ENCODE data around the gene NOTCH4.

- TF ChIP-seq, protein P1, sequence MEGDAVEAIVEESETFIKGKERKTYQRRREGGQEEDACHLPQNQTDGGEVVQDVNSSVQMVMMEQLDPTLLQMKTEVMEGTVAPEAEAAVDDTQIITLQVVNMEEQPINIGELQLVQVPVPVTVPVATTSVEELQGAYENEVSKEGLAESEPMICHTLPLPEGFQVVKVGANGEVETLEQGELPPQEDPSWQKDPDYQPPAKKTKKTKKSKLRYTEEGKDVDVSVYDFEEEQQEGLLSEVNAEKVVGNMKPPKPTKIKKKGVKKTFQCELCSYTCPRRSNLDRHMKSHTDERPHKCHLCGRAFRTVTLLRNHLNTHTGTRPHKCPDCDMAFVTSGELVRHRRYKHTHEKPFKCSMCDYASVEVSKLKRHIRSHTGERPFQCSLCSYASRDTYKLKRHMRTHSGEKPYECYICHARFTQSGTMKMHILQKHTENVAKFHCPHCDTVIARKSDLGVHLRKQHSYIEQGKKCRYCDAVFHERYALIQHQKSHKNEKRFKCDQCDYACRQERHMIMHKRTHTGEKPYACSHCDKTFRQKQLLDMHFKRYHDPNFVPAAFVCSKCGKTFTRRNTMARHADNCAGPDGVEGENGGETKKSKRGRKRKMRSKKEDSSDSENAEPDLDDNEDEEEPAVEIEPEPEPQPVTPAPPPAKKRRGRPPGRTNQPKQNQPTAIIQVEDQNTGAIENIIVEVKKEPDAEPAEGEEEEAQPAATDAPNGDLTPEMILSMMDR (IDR thresholded peaks at IDR 0.05; ENCODE audit: extremely low read depth in 1 of 2, insufficient read depth in 1 of 2, low read depth in 1 of 2, low read length in 2 of 2): no peak
- TF ChIP-seq POLR2AphosphoS5 (IDR thresholded peaks at IDR 0.05; ENCODE audit: insufficient read depth, low read depth, low read length): no peak
- TF ChIP-seq POLR2A (IDR thresholded peaks at IDR 0.05; ENCODE audit: low read depth, low read length): no peak
Measured at GRCh38 chr6:32151863-32152768, 71.8 kb downstream of the NOTCH4 start, which contains the start of gene PRRT1.

Measured in endothelial cell of umbilical vein (primary cell).